Measurements from ENCODE around the gene BDP1.
A peak's percentile ranks its signal among the peaks of the same experiment; 100 is the strongest.
"Not testable (repeated sequence)": the region's sequence is repeated elsewhere in the genome, so short reads cannot be mapped to it uniquely, and the experiment has no call there.

The BDP1 gene

GRCh38 chr5:71457106-71457505 lies 1.7 kb downstream of the BDP1 start:
- DNase-seq (ENCODE audit: low spot score) = no peak

- no peak for DNase-seq (ENCODE audit: low spot score)
Observed at GRCh38 chr5:71460693-71461092, 5.2 kb downstream of the BDP1 start.

- no peak for DNase-seq (ENCODE audit: low spot score)
Observed at GRCh38 chr5:71461360-71461759, 5.9 kb downstream of the BDP1 start.

GRCh38 chr5:71471193-71471592 lies 15.7 kb downstream of the BDP1 start:
- no peak for DNase-seq (ENCODE audit: low spot score)

GRCh38 chr5:71475788-71476384 lies 20.4 kb downstream of the BDP1 start:
- peak; percentile 22 for DNase-seq (ENCODE audit: low spot score)

- no peak for DNase-seq (ENCODE audit: low spot score)
Observed at GRCh38 chr5:71481441-71481840, 26.0 kb downstream of the BDP1 start.

- DNase-seq (ENCODE audit: low spot score) = no peak
Observed at GRCh38 chr5:71482132-71482531, 26.7 kb downstream of the BDP1 start.

GRCh38 chr5:71483355-71483754 lies 27.9 kb downstream of the BDP1 start:
- no peak for DNase-seq (ENCODE audit: low spot score)

GRCh38 chr5:71492817-71493615 lies 37.6 kb downstream of the BDP1 start:
- DNase-seq (ENCODE audit: low spot score) = peak; percentile 28

- not testable (repeated sequence) for DNase-seq (ENCODE audit: low spot score)
Observed at GRCh38 chr5:71494202-71494601, 38.8 kb downstream of the BDP1 start.

- not testable (repeated sequence) for DNase-seq (ENCODE audit: low spot score)
Observed at GRCh38 chr5:71498756-71499155, 43.3 kb downstream of the BDP1 start.

- DNase-seq (ENCODE audit: low spot score) = no peak
Observed at GRCh38 chr5:71503536-71503935, 48.1 kb downstream of the BDP1 start.

- DNase-seq (ENCODE audit: low spot score) = no peak
Observed at GRCh38 chr5:71522151-71522550, 66.7 kb downstream of the BDP1 start.

GRCh38 chr5:71525611-71526010 lies 70.2 kb downstream of the BDP1 start:
- DNase-seq (ENCODE audit: low spot score) = not testable (repeated sequence)

GRCh38 chr5:71528206-71528605 lies 72.8 kb downstream of the BDP1 start:
- no peak for DNase-seq (ENCODE audit: low spot score)

- no peak for DNase-seq (ENCODE audit: low spot score)
Observed at GRCh38 chr5:71529682-71530081, 74.2 kb downstream of the BDP1 start.

- no peak for DNase-seq (ENCODE audit: low spot score)
Observed at GRCh38 chr5:71533142-71533541, 77.7 kb downstream of the BDP1 start.

- no peak for DNase-seq (ENCODE audit: low spot score)
Observed at GRCh38 chr5:71533615-71534014, 78.2 kb downstream of the BDP1 start.

- DNase-seq (ENCODE audit: low spot score) = no peak
Observed at GRCh38 chr5:71537687-71538086, 82.2 kb downstream of the BDP1 start.

GRCh38 chr5:71550885-71551284 lies 95.4 kb downstream of the BDP1 start:
- not testable (repeated sequence) for DNase-seq (ENCODE audit: low spot score)

- not testable (repeated sequence) for DNase-seq (ENCODE audit: low spot score)
Observed at GRCh38 chr5:71551582-71551981, 96.1 kb downstream of the BDP1 start.

- not testable (repeated sequence) for DNase-seq (ENCODE audit: low spot score)
Observed at GRCh38 chr5:71552026-71552749, 96.7 kb downstream of the BDP1 start.

GRCh38 chr5:71563161-71563560 lies 107.7 kb downstream of the BDP1 start:
- DNase-seq (ENCODE audit: low spot score) = no peak
